K562 (cell line): Measurements from ENCODE around the gene WWOX. TPM values are rescaled to one million over a fixed set of nuclear protein-coding genes. Genes with fewer than 3 reads are reported as not detected.

ENCODE experiments used
- ATAC-seq: fragments of 200-7000 bp; cut with Tn5 transposase; 3 replicates; pipeline ENCODE4 v1.9.1; 2020; ENCODE audit warnings: moderate library complexity
- BruUV-seq: library from RNA; stranded (reverse); fragments of 400-500 nt; replicated peaks from 2 replicates; lab custom pipeline; 2021; lab: Mats Ljungman, UMichigan
- CTCF ChIA-PET: fragments of 300-600 bp; formaldehyde crosslinking; extraction: SDS; loops from one replicate; lab custom pipeline; 2021; ENCODE audit warnings: low intra/inter-chr PET ratio; lab: Yijun Ruan, JAX
- POLR2A ChIA-PET: fragments of 300-600, 350-650 bp; sonication (Branson Sonifier 250); formaldehyde crosslinking; extraction: SDS; loops from one replicate; lab custom pipeline; 2021; ENCODE audit warnings: antibody characterized with exemption, inconsistent platforms; lab: Yijun Ruan, JAX
- DNase-seq, 4 experiments: peaks; one replicate each; pipeline versions ENCODE4 v3.0.0 to v3.0.0-alpha.2; 2011 to 2018; ENCODE audit warnings: low spot score in 3 of 4, mixed read lengths in 3 of 4; ENCODE audit errors: extremely low read depth in 1 of 4
- FAIRE-seq: peaks from 2 replicates; lab custom pipeline; 2011; peaks lifted over from hg19 to GRCh38; lab: Jason Lieb, UNC
- H2AFZ ChIP-seq: 2 replicates; pipeline ENCODE4 v1.6.0; 2011; ENCODE audit warnings: low read depth, low read length, control low read depth, inconsistent platforms
- H3K27ac ChIP-seq: fragments of 200-600 bp; 3 replicates; pipeline ENCODE4 v1.8.0; 2011; ENCODE audit warnings: low read depth, mild to moderate bottlenecking, control low read depth, inconsistent platforms, low read length, moderate library complexity, mixed read lengths; ENCODE audit errors: extremely low read depth
- H3K27me3 ChIP-seq, 2 experiments: fragments of 300-600 bp in 1 of 2; 2 replicates in 1 of 2; 3 replicates in 1 of 2; pipeline versions ENCODE4 v1.6.0 to v1.8.0; 2011; ENCODE audit warnings: inconsistent platforms in 2 of 2, low read length in 2 of 2, mild to moderate bottlenecking in 1 of 2, mixed read lengths in 1 of 2, moderate library complexity in 1 of 2; ENCODE audit not compliant: control insufficient read depth in 2 of 2, insufficient read depth in 2 of 2
- H3K36me3 ChIP-seq: fragments of 300-600 bp; 3 replicates; pipeline ENCODE4 v1.8.0; 2011; ENCODE audit warnings: mild to moderate bottlenecking, low read length, inconsistent platforms; ENCODE audit not compliant: control insufficient read depth, insufficient read depth
- H3K4me1 ChIP-seq, 2 experiments: fragments of 200-600 bp in 1 of 2; replicated peaks in 1 of 2; 2 replicates in 1 of 2; 3 replicates in 1 of 2; pipeline versions ENCODE4 v1.5.1 to v1.8.0; 2011; ENCODE audit warnings: inconsistent platforms in 2 of 2, low read length in 2 of 2, mild to moderate bottlenecking in 1 of 2, mixed read lengths in 1 of 2, moderate library complexity in 1 of 2; ENCODE audit not compliant: control insufficient read depth in 2 of 2, insufficient read depth in 2 of 2
- H3K4me2 ChIP-seq: 2 replicates; pipeline ENCODE4 v1.6.1; 2011; ENCODE audit warnings: low read length, control low read depth, inconsistent platforms, mixed read lengths; ENCODE audit not compliant: insufficient read depth
- H3K4me3 ChIP-seq: fragments of 200-600 bp; sonication (generic), shearing (Covaris generic); 2 replicates; pipeline ENCODE4 v1.5.1; 2016; ENCODE audit warnings: control low read depth, inconsistent platforms
- H3K79me2 ChIP-seq: fragments of 200-600 bp; 3 replicates; pipeline ENCODE4 v1.8.0; 2011; ENCODE audit warnings: low read length, inconsistent platforms; ENCODE audit not compliant: control insufficient read depth, insufficient read depth
- H3K9ac ChIP-seq, 2 experiments: 2 replicates each; pipeline versions ENCODE4 v1.6.0 to v1.6.1; 2011; ENCODE audit warnings: low read depth in 2 of 2, low read length in 2 of 2, control low read depth in 1 of 2, inconsistent platforms in 1 of 2, mild to moderate bottlenecking in 1 of 2, mixed read lengths in 1 of 2; ENCODE audit not compliant: insufficient read depth in 1 of 2
- H3K9me1 ChIP-seq: one replicate; pipeline ENCODE4 v1.6.0; 2011; ENCODE audit warnings: inconsistent platforms, mild to moderate bottlenecking, low read length, moderate library complexity; ENCODE audit not compliant: control insufficient read depth, insufficient read depth
- H3K9me3 ChIP-seq: replicated peaks from 2 replicates; pipeline ENCODE4 v1.5.1; 2011; ENCODE audit warnings: low read depth, low read length, inconsistent platforms; ENCODE audit not compliant: control insufficient read depth, insufficient read depth
- H4K20me1 ChIP-seq: replicated peaks from 2 replicates; pipeline ENCODE4 v1.6.1; 2011; ENCODE audit warnings: low read length, inconsistent platforms, mixed read lengths; ENCODE audit not compliant: control insufficient read depth, insufficient read depth
- CHD1 ChIP-seq: fragments of 200-600 bp; sonication (generic); IDR thresholded peaks from one replicate; pipeline ENCODE4 v1.6.1; 2012; ENCODE audit warnings: mild to moderate bottlenecking, moderate library complexity, low read length, inconsistent platforms
- CREBBP ChIP-seq: IDR thresholded peaks from one replicate; pipeline ENCODE4 v1.6.1; 2012; ENCODE audit warnings: low read depth, mild to moderate bottlenecking, control low read depth, inconsistent platforms, low read length
- GABPA ChIP-seq: fragments of 200-800 bp; sonication (Bioruptor generic); conservative IDR thresholded peaks from 2 replicates; pipeline ENCODE4 v1.6.1; 2016; ENCODE audit warnings: low read depth, missing genetic modification characterization, missing compliant biosample characterization
- KDM5B ChIP-seq: fragments of 200-600 bp; sonication (generic); IDR thresholded peaks from 2 replicates; pipeline ENCODE4 v1.6.1; 2012; ENCODE audit warnings: low read depth, mild to moderate bottlenecking, moderate library complexity, low read length, control low read depth, inconsistent platforms; ENCODE audit not compliant: insufficient replicate concordance
- KLF16 ChIP-seq: IDR thresholded peaks from 2 replicates; pipeline ENCODE4 v1.6.1; 2016; ENCODE audit warnings: antibody characterized with exemption
- NRF1 ChIP-seq, 2 experiments: fragments of 450-650 bp; IDR thresholded peaks in 1 of 2; conservative IDR thresholded peaks in 1 of 2; 2 replicates each; pipeline ENCODE4 v1.6.1; 2014; ENCODE audit warnings: mild to moderate bottlenecking in 2 of 2
- ZBTB1 ChIP-seq: sonication (generic); formaldehyde crosslinking; IDR thresholded peaks from 2 replicates; pipeline ENCODE4 v1.8.1; 2023; ENCODE audit warnings: missing genetic modification reagents, low read depth, mild to moderate bottlenecking, borderline replicate concordance
- ZEB2 ChIP-seq: fragments of 450-650 bp; IDR thresholded peaks from 2 replicates; pipeline ENCODE4 v1.6.1; 2016
- ZFP36 ChIP-seq: fragments of 150-350 bp; IDR thresholded peaks from 2 replicates; pipeline ENCODE4 v1.6.1; 2018; ENCODE audit warnings: low read length, low read depth; ENCODE audit not compliant: partially characterized antibody
- ZNF41 ChIP-seq: fragments of 250-450 bp; sonication (Bioruptor Pico); conservative IDR thresholded peaks from 2 replicates; pipeline ENCODE4 v1.4.0; 2020; ENCODE audit warnings: mild to moderate bottlenecking
- ZNF445 ChIP-seq: fragments of 250-450 bp; sonication (Bioruptor Pico); IDR thresholded peaks from 2 replicates; pipeline ENCODE4 v1.4.0; 2020; ENCODE audit warnings: low read depth, mild to moderate bottlenecking, moderate library complexity
- ZNF766 ChIP-seq: fragments of 200-800 bp; sonication (Bioruptor generic); conservative IDR thresholded peaks from 2 replicates; pipeline ENCODE4 v1.6.1; 2016; ENCODE audit warnings: missing genetic modification characterization, missing compliant biosample characterization
- WGBS: fragments of 100-300 bp; shearing (Covaris generic); methylation state at CpG from one replicate; pipeline ENCODE4 v1.1.6; 2016; ENCODE audit warnings: low coverage, mixed read lengths; ENCODE audit not compliant: insufficient coverage; ENCODE audit errors: missing lambda C conversion rate; 5-methylcytosine and 5-hydroxymethylcytosine counted together
- in situ Hi-C: fragments of 300-500 bp; cut with MboI; formaldehyde crosslinking; loops from 4 replicates; pipeline ENCODE4 v1.15.0; 2018; ENCODE audit warnings: inconsistent platforms, mixed read lengths
- intact Hi-C: fragments of 100-400 bp; cut with micrococcal nuclease; formaldehyde crosslinking; loops from 2 replicates; pipeline ENCODE4 v1.14.2; 2022
- polyA plus RNA-seq, 8 experiments: library from polyadenylated mRNA; depleted of rRNA in 4 of 8; stranded (reverse) in 5 of 8; unstranded in 3 of 8; fragments of >200 nt; fragmentation: Nextera tagmentation in 2 of 8; fragmentation: Illumina TruSeq in 1 of 8; extraction: Ambion mirVana in 2 of 8; extraction: Trizol in 1 of 8; gene quantifications; 2 replicates each; pipeline versions ENCODE4 v1.2.1 to v1.2.3, GENCODE V29; 2011 to 2014; ENCODE audit warnings: inconsistent platforms in 1 of 8, missing spikeins in 1 of 8
- total RNA-seq, 7 experiments: library from RNA; depleted of rRNA in 6 of 7; stranded (reverse); fragments of >200 nt in 6 of 7; fragmentation: Illumina TruSeq in 2 of 7; extraction: Trizol in 2 of 7; gene quantifications; 2 replicates each; pipeline versions ENCODE4 v1.2.1 to v1.2.3, GENCODE V29; 2011 to 2021; ENCODE audit warnings: low replicate concordance in 1 of 7
- TF ChIP-seq, protein P1 (sequence below): sonication (generic); IDR thresholded peaks from 2 replicates; pipeline ENCODE4 v1.6.1; 2016

The WWOX gene
- total and polyA plus RNA-seq, 9 of the 15 experiments (the other 6 are each of a cell fraction or from before 2014, with no cell fraction given): 1.6 to 22.7 (median 8.1) TPM

DNA sequence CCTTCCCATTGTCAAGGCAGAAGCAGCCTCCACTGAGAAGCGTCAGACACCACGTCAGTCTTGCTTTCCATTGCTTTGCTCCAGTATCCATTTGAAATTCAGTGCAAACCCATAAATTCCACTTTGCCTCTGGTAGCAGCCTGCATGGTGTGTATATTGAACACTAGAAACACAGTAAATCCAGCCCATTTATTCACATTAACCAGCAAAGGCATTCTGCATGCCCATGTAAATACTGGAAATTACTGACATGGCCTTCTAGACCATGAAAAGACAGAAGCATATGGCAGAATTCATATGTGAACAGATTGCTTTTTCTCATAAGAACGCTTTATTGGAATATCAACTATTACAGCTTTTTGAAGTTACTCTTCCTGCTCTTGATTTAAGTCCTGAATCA, 595.0 kb downstream of the WWOX start:
- no peak overlapping the region for H3K27ac ChIP-seq
- intact Hi-C loops: no loop called here
- H4K20me1 ChIP-seq: no peaks in the 10 kb centered on the region
- CTCF ChIA-PET: no interaction called here
- no peak overlapping the region for H2AFZ ChIP-seq
- no peak overlapping the region for H3K9ac ChIP-seq
- in situ Hi-C loops: no loop called here
- BruUV-seq: no TSS peak
- H3K9me1 ChIP-seq: no peaks in the 10 kb centered on the region
- ATAC-seq (no peak), FAIRE-seq (no peak), DNase-seq (no peak)
- H3K4me1 ChIP-seq: no peaks in the 10 kb centered on the region
- H3K79me2 ChIP-seq: no peaks in the 10 kb centered on the region
- H3K27me3 ChIP-seq: no peaks in the 10 kb centered on the region; a peak in 1 of 5 replicates
- no peaks in the 10 kb centered on the region for H3K36me3 ChIP-seq
- no peak overlapping the region for H3K4me3 ChIP-seq
- POLR2A ChIA-PET: no interaction called here
- 0% methylated on average over 3 of the region's 3 CpGs for WGBS
- TF ChIP-seq ZNF41 (CRISPR knock-in tag) (no peak), ZNF766 (CRISPR knock-in tag) (no peak), GABPA (tag) (no peak), ZNF445 (CRISPR knock-in tag) (no peak), ZBTB1 (no peak), KDM5B (no peak), NRF1 (conservative IDR thresholded peaks at IDR 0.05 in 1 of 2, IDR thresholded peaks at IDR 0.05 in 1 of 2) (no peak), CHD1 (no peak), CREBBP (no peak), KLF16 (no peak), ZEB2 (no peak), ZFP36 (no peak)
- TF ChIP-seq, protein P1, sequence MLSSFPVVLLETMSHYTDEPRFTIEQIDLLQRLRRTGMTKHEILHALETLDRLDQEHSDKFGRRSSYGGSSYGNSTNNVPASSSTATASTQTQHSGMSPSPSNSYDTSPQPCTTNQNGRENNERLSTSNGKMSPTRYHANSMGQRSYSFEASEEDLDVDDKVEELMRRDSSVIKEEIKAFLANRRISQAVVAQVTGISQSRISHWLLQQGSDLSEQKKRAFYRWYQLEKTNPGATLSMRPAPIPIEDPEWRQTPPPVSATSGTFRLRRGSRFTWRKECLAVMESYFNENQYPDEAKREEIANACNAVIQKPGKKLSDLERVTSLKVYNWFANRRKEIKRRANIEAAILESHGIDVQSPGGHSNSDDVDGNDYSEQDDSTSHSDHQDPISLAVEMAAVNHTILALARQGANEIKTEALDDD: no peak
- H3K9me3 ChIP-seq: no peaks in the 10 kb centered on the region
- H3K4me2 ChIP-seq: no peak overlapping the region
